Measurements from ENCODE around the gene KANSL1L.

KANSL1L gene

GRCh38 chr2:210174086-210174485, 2.9 kb upstream of the KANSL1L start:
- Histone ChIP-seq H4K20me1 (ENCODE audit: insufficient read depth, low read length) (no peaks in the 10 kb centered on the region), H3K27ac (ENCODE audit: low read length) (no peak overlapping the region), H3K79me2 (ENCODE audit: low read length) (peaks cover 14% of the 10 kb centered on the region), H3K36me3 (replicated peaks; ENCODE audit: low read depth, low read length) (no peaks in the 10 kb centered on the region), H3K9ac (ENCODE audit: low read length) (no peak overlapping the region), H3K4me1 (ENCODE audit: low read length) (peaks cover 11% of the 10 kb centered on the region), H3K4me3 (ENCODE audit: low read length) (no peak overlapping the region), H3K4me2 (ENCODE audit: low read length) (no peak overlapping the region), H3K9me3 (ENCODE audit: insufficient read depth, low read length) (no peaks in the 10 kb centered on the region), H3K27me3 (ENCODE audit: low read depth, low read length) (peaks cover 11% of the 10 kb centered on the region; the same call in 1 of the 2 replicates), H2AFZ (ENCODE audit: low read depth, low read length) (no peak overlapping the region)
- TF ChIP-seq EZH2phosphoT487 (IDR thresholded peaks at IDR 0.05; ENCODE audit: low read depth), result no peak
- TF ChIP-seq, protein P1, sequence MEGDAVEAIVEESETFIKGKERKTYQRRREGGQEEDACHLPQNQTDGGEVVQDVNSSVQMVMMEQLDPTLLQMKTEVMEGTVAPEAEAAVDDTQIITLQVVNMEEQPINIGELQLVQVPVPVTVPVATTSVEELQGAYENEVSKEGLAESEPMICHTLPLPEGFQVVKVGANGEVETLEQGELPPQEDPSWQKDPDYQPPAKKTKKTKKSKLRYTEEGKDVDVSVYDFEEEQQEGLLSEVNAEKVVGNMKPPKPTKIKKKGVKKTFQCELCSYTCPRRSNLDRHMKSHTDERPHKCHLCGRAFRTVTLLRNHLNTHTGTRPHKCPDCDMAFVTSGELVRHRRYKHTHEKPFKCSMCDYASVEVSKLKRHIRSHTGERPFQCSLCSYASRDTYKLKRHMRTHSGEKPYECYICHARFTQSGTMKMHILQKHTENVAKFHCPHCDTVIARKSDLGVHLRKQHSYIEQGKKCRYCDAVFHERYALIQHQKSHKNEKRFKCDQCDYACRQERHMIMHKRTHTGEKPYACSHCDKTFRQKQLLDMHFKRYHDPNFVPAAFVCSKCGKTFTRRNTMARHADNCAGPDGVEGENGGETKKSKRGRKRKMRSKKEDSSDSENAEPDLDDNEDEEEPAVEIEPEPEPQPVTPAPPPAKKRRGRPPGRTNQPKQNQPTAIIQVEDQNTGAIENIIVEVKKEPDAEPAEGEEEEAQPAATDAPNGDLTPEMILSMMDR (IDR thresholded peaks at IDR 0.05; ENCODE audit: low read depth, low read length), result no peak

DNA sequence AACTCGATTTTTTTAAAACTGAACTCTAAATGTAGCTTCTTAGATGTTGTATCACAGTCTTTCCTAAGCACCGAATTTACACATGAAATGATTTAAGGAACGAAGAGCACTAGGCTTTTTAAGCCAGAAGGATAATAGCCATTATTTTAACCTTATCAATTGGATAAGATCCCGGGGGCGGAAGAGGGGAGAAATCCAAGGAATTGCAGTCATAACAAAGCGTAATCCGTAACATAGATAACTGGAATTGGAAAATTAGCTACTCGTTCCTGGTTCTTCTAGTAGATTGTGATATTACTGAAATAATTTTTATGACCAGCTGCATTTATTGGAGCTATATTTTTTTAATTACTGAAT, 988 bp upstream of the KANSL1L start:
- H3K79me2 ChIP-seq (ENCODE audit: low read length), result peaks cover 24% of the 10 kb centered on the region
- peak overlapping the region; percentile 77; the same call in 1 of the 2 replicates for H2AFZ ChIP-seq (ENCODE audit: low read depth, low read length)
- TF ChIP-seq, protein P1 (IDR thresholded peaks at IDR 0.05; ENCODE audit: low read depth, low read length), result no peak
- no peak for TF ChIP-seq EZH2phosphoT487 (IDR thresholded peaks at IDR 0.05; ENCODE audit: low read depth)
- H3K36me3 ChIP-seq (replicated peaks; ENCODE audit: low read depth, low read length), result no peaks in the 10 kb centered on the region
- no peaks in the 10 kb centered on the region for H3K9me3 ChIP-seq (ENCODE audit: insufficient read depth, low read length)
- H3K9ac ChIP-seq (ENCODE audit: low read length), result peak overlapping the region; percentile 52
- peak overlapping the region; percentile 81 for H3K4me2 ChIP-seq (ENCODE audit: low read length)
- peaks cover 11% of the 10 kb centered on the region; the same call in 1 of the 2 replicates for H3K27me3 ChIP-seq (ENCODE audit: low read depth, low read length)
- H3K4me1 ChIP-seq (ENCODE audit: low read length), result peaks cover 14% of the 10 kb centered on the region
- no peak overlapping the region for H3K27ac ChIP-seq (ENCODE audit: low read length)
- peak overlapping the region; percentile 87 for H3K4me3 ChIP-seq (ENCODE audit: low read length)
- no peaks in the 10 kb centered on the region for H4K20me1 ChIP-seq (ENCODE audit: insufficient read depth, low read length)

GRCh38 chr2:210170446-210171303, 534 bp downstream of the KANSL1L start:
- Histone ChIP-seq H3K4me1 (ENCODE audit: low read length) (peaks cover 14% of the 10 kb centered on the region), H3K36me3 (replicated peaks; ENCODE audit: low read depth, low read length) (no peaks in the 10 kb centered on the region), H3K79me2 (ENCODE audit: low read length) (peaks cover 24% of the 10 kb centered on the region), H3K9me3 (ENCODE audit: insufficient read depth, low read length) (no peaks in the 10 kb centered on the region), H2AFZ (ENCODE audit: low read depth, low read length) (peak overlapping the region; percentile 78), H3K9ac (ENCODE audit: low read length) (peak overlapping the region; percentile 89), H3K27me3 (ENCODE audit: low read depth, low read length) (peaks cover 11% of the 10 kb centered on the region; the same call in 1 of the 2 replicates), H3K27ac (ENCODE audit: low read length) (peak overlapping the region; percentile 77), H3K4me2 (ENCODE audit: low read length) (peak overlapping the region; percentile 86), H3K4me3 (ENCODE audit: low read length) (peak overlapping the region; percentile 91), H4K20me1 (ENCODE audit: insufficient read depth, low read length) (no peaks in the 10 kb centered on the region)
- TF ChIP-seq, protein P1 (IDR thresholded peaks at IDR 0.05; ENCODE audit: low read depth, low read length), result no peak
- TF ChIP-seq EZH2phosphoT487 (IDR thresholded peaks at IDR 0.05; ENCODE audit: low read depth), result no peak

DNA sequence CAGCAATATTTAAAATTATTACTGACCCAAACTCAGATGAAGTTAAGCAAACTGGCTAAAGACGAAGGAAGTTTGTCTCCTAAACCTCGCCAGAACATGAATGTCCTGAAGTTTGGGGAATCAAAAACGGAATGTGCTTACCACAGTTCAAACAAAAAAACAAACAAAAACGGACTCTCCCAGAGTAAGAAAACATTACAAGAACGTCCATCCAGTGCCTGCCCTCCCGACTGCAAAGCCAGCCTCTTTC, 1.1 kb downstream of the KANSL1L start:
- no peaks in the 10 kb centered on the region for H3K36me3 ChIP-seq (replicated peaks; ENCODE audit: low read depth, low read length)
- H3K4me1 ChIP-seq (ENCODE audit: low read length), result peaks cover 14% of the 10 kb centered on the region
- no peaks in the 10 kb centered on the region for H4K20me1 ChIP-seq (ENCODE audit: insufficient read depth, low read length)
- peaks cover 24% of the 10 kb centered on the region for H3K79me2 ChIP-seq (ENCODE audit: low read length)
- H3K9me3 ChIP-seq (ENCODE audit: insufficient read depth, low read length), result no peaks in the 10 kb centered on the region
- peak overlapping the region; percentile 61 for H3K27ac ChIP-seq (ENCODE audit: low read length)
- H3K4me3 ChIP-seq (ENCODE audit: low read length), result peak overlapping the region; percentile 91
- peaks cover 11% of the 10 kb centered on the region; the same call in 1 of the 2 replicates for H3K27me3 ChIP-seq (ENCODE audit: low read depth, low read length)
- H3K4me2 ChIP-seq (ENCODE audit: low read length), result peak overlapping the region; percentile 86
- peak overlapping the region; percentile 79 for H3K9ac ChIP-seq (ENCODE audit: low read length)
- peak overlapping the region; percentile 78 for H2AFZ ChIP-seq (ENCODE audit: low read depth, low read length)
- TF ChIP-seq, protein P1 (IDR thresholded peaks at IDR 0.05; ENCODE audit: low read depth, low read length), result no peak
- no peak for TF ChIP-seq EZH2phosphoT487 (IDR thresholded peaks at IDR 0.05; ENCODE audit: low read depth)
